Activated naive CD8-positive, alpha-beta T cell treated with anti-CD3 and anti-CD28 coated beads for 36 hours (primary cell): ENCODE data around the gene TMEM26. TPM values are rescaled to one million over a fixed set of nuclear protein-coding genes. Genes with fewer than 3 reads are reported as not detected.

ENCODE experiments used
- DNase-seq: peaks from one replicate; pipeline ENCODE4 v3.0.0; 2021
- H3K27ac Mint-ChIP-seq: one replicate; pipeline ENCODE4 v1.8.0; 2022; ENCODE audit warnings: mild to moderate bottlenecking, moderate library complexity, mixed read lengths
- H3K27me3 Mint-ChIP-seq: one replicate; pipeline ENCODE4 v1.8.0; 2022; ENCODE audit warnings: mild to moderate bottlenecking, mixed read lengths
- H3K36me3 Mint-ChIP-seq: one replicate; pipeline ENCODE4 v1.8.0; 2021; ENCODE audit warnings: mild to moderate bottlenecking, mixed read lengths
- H3K4me1 Mint-ChIP-seq: one replicate; pipeline ENCODE4 v1.8.0; 2021; ENCODE audit warnings: mixed read lengths
- H3K4me3 Mint-ChIP-seq: one replicate; pipeline ENCODE4 v1.8.0; 2022; ENCODE audit warnings: mild to moderate bottlenecking, moderate library complexity, mixed read lengths
- H3K9me3 Mint-ChIP-seq: one replicate; pipeline ENCODE4 v1.8.0; 2022; ENCODE audit warnings: mixed read lengths
- total RNA-seq, 2 experiments: library from RNA; stranded (reverse); gene quantifications; one replicate each; pipeline ENCODE4 v1.2.3, GENCODE V29; 2021

TMEM26 gene
- total RNA-seq, 2 experiments from 2014 or later, result not detected

DNA sequence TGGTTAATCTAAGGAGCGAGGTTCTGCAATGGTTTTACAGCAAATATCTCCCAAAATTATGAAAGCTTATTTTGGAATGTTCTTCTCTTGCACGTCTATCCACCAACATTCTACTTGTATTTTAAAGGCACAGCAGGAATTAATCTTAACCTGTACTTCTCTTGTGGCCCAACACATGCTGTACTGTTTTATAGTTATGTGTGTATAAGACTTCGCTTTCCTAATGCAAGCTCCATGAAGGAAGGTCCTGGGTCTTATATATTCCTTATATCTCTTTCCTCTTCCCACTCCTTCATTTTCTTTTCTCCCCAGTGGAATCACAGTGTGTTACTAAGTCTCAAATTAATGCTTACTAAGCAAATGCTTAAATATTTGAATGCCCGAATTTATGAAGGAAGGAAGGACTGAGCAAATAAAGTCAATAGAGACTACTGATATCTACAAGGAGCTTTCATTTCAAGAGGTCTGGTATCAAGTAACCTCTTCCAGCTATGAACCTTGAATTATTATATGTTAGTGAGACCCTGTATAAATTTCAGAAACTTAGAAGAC lies 14.0 kb downstream of the TMEM26 start:
- H3K36me3 Mint-ChIP-seq, result no peaks in the 10 kb centered on the region
- H3K27me3 Mint-ChIP-seq, result no peaks in the 10 kb centered on the region
- H3K9me3 Mint-ChIP-seq, result no peaks in the 10 kb centered on the region
- peaks cover 3% of the 10 kb centered on the region for H3K4me1 Mint-ChIP-seq
- DNase-seq, result no peak
- H3K4me3 Mint-ChIP-seq, result no peak overlapping the region
- H3K27ac Mint-ChIP-seq, result no peak overlapping the region

DNA sequence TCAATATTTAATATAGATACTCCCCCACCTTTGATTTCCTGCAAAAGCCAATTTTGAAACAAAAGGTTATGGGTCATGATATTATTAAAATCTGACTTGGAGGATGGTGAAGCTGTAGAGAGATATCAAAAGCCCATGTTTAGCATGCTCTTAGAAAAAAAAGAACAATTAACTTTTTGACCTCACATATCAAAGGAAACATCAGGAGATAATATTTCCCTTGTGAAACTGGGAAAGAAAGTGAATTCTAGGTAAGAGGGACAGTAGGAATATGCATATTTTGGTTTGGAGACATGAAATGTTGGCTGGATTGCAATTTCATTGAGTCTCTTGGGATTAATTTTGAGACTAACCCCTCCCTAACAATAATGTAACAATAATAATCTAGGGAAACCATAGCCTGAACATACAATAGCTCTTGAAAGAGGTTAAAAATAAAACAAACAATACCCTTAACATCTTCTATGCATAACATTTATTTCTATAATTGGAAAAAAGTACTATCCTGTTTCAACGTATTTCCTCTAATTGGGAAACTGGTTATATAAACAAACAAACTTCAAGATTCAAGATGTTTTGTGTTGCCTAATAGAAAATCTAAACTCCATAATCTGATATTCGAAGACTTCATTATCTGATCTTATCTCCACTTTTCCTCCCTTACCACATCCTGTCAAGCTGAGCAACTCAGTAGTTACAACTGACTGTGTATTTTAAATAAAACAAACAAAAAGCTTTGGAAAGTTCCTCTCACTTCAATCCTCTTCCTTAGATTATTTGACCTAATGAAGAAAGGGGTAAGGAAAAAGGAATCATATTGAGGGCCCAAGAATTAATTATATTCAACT lies 14.8 kb downstream of the TMEM26 start:
- Mint-ChIP-seq H3K27me3 (no peaks in the 10 kb centered on the region), H3K4me1 (peaks cover 3% of the 10 kb centered on the region), H3K27ac (no peak overlapping the region), H3K36me3 (no peaks in the 10 kb centered on the region), H3K9me3 (no peaks in the 10 kb centered on the region), H3K4me3 (no peak overlapping the region)
- no peak for DNase-seq

GRCh38 chr10:61423178-61423577 lies 30.0 kb downstream of the TMEM26 start:
- Mint-ChIP-seq H3K36me3 (no peaks in the 10 kb centered on the region), H3K4me3 (no peak overlapping the region), H3K4me1 (no peaks in the 10 kb centered on the region), H3K9me3 (peaks cover 17% of the 10 kb centered on the region), H3K27me3 (no peaks in the 10 kb centered on the region), H3K27ac (no peak overlapping the region)
- DNase-seq, result no peak

DNA sequence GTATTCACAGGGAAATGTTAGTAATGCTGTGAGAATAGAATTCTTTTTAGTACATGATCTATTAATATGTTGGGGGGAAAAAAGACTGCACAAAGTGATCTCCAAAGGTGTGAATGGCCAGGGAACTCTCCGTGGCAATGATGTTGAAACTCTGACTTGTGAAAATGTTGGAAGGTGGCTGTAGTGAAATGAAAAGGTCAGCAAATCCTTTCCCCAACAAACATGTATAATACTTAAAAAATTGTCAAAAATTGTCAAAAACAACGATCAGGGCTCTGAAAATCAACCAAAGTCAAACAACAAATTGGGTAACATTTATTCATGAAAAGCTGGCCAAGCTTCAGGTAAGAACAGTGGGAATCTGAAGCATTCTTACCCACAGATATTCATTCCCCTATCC lies 35.5 kb downstream of the TMEM26 start:
- no peak overlapping the region for H3K4me3 Mint-ChIP-seq
- no peaks in the 10 kb centered on the region for H3K36me3 Mint-ChIP-seq
- DNase-seq, result no peak
- no peaks in the 10 kb centered on the region for H3K27me3 Mint-ChIP-seq
- no peak overlapping the region for H3K27ac Mint-ChIP-seq
- H3K4me1 Mint-ChIP-seq, result no peaks in the 10 kb centered on the region
- peaks cover 13% of the 10 kb centered on the region for H3K9me3 Mint-ChIP-seq

GRCh38 chr10:61415824-61416223 lies 37.4 kb downstream of the TMEM26 start:
- Mint-ChIP-seq H3K27ac (no peak overlapping the region), H3K9me3 (peaks cover 5% of the 10 kb centered on the region), H3K4me1 (no peaks in the 10 kb centered on the region), H3K4me3 (no peak overlapping the region), H3K36me3 (no peaks in the 10 kb centered on the region), H3K27me3 (no peaks in the 10 kb centered on the region)
- DNase-seq, result no peak

- no peaks in the 10 kb centered on the region for H3K27me3 Mint-ChIP-seq
- H3K4me1 Mint-ChIP-seq, result no peaks in the 10 kb centered on the region
- no peak overlapping the region for H3K27ac Mint-ChIP-seq
- no peak for DNase-seq
- no peaks in the 10 kb centered on the region for H3K9me3 Mint-ChIP-seq
- H3K4me3 Mint-ChIP-seq, result no peak overlapping the region
- H3K36me3 Mint-ChIP-seq, result no peaks in the 10 kb centered on the region
These were observed 41.5 kb downstream of the TMEM26 start for GRCh38 chr10:61411706-61412105.

GRCh38 chr10:61410353-61411070 lies 42.7 kb downstream of the TMEM26 start:
- no peak overlapping the region for H3K4me3 Mint-ChIP-seq
- DNase-seq, result no peak
- H3K27ac Mint-ChIP-seq, result no peak overlapping the region
- no peaks in the 10 kb centered on the region for H3K27me3 Mint-ChIP-seq
- no peaks in the 10 kb centered on the region for H3K9me3 Mint-ChIP-seq
- no peaks in the 10 kb centered on the region for H3K4me1 Mint-ChIP-seq
- H3K36me3 Mint-ChIP-seq, result no peaks in the 10 kb centered on the region

DNA sequence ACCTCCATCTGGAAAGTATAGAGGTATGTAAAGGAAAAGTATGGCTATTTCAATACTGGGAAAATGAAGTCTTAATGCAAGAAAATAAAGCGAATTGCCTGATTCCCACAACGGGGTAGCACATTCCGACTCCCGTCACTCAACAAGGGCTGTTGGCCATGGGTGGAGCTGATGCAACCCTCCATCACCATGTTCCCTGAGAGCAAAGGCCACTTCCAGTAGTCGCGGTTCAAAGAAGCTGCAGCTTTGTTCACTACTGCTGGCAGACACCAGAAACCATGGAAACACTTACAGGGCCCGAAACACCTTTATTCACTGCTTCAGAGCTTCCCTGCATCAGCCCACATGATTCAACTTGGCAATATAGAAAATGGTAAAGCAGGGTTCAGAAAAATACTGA lies 44.0 kb downstream of the TMEM26 start:
- no peaks in the 10 kb centered on the region for H3K27me3 Mint-ChIP-seq
- no peaks in the 10 kb centered on the region for H3K4me1 Mint-ChIP-seq
- no peak for DNase-seq
- H3K27ac Mint-ChIP-seq, result no peak overlapping the region
- no peaks in the 10 kb centered on the region for H3K36me3 Mint-ChIP-seq
- H3K4me3 Mint-ChIP-seq, result no peak overlapping the region
- H3K9me3 Mint-ChIP-seq, result no peaks in the 10 kb centered on the region

DNA sequence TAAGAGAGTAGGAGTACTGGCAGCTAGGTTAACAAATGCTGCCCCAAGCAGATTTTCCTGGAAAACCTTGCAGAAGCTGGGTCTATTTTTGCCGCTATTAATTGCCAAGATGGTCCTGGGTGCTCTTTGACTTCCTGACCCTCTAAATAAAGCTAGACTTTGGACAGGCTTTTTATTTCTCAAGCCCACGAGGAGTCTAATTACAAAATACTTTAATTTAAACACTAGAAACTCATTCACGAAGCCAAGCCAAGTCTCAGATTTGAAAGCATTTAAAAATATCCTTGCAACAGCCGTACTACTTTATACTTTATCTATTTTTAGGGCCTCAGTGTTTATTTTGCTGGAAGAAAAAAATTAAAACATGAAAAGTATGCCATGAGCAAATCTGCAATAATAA lies 45.1 kb downstream of the TMEM26 start:
- Mint-ChIP-seq H3K27me3 (no peaks in the 10 kb centered on the region), H3K9me3 (no peaks in the 10 kb centered on the region), H3K36me3 (no peaks in the 10 kb centered on the region), H3K4me3 (no peak overlapping the region), H3K27ac (no peak overlapping the region), H3K4me1 (no peaks in the 10 kb centered on the region)
- DNase-seq, result no peak

DNA sequence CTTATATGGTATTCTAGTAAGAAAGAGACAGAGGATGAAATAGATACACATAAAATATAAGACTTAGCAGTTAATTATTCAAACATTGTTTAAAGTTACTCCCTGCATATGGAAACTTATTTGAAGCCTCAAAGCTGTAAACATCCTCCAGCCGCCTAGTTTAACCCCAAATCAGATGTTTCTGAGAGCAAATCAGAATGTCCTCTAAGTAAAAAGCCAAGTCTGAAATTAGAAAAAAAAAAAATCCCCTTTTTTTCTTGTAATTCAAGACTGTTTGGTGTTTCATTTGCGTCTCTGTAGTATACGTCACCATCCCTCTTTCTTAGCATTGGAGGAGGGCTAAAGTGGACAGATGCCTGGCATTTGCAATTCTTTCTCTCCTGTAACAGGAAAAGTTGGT lies 46.4 kb downstream of the TMEM26 start:
- no peaks in the 10 kb centered on the region for H3K36me3 Mint-ChIP-seq
- H3K4me1 Mint-ChIP-seq, result no peaks in the 10 kb centered on the region
- no peaks in the 10 kb centered on the region for H3K27me3 Mint-ChIP-seq
- H3K9me3 Mint-ChIP-seq, result no peaks in the 10 kb centered on the region
- H3K4me3 Mint-ChIP-seq, result no peak overlapping the region
- no peak overlapping the region for H3K27ac Mint-ChIP-seq
- DNase-seq, result no peak

GRCh38 chr10:61406242-61406641 lies 46.9 kb downstream of the TMEM26 start:
- no peaks in the 10 kb centered on the region for H3K4me1 Mint-ChIP-seq
- no peaks in the 10 kb centered on the region for H3K36me3 Mint-ChIP-seq
- no peaks in the 10 kb centered on the region for H3K27me3 Mint-ChIP-seq
- H3K4me3 Mint-ChIP-seq, result no peak overlapping the region
- DNase-seq, result no peak
- H3K9me3 Mint-ChIP-seq, result no peaks in the 10 kb centered on the region
- H3K27ac Mint-ChIP-seq, result no peak overlapping the region

DNA sequence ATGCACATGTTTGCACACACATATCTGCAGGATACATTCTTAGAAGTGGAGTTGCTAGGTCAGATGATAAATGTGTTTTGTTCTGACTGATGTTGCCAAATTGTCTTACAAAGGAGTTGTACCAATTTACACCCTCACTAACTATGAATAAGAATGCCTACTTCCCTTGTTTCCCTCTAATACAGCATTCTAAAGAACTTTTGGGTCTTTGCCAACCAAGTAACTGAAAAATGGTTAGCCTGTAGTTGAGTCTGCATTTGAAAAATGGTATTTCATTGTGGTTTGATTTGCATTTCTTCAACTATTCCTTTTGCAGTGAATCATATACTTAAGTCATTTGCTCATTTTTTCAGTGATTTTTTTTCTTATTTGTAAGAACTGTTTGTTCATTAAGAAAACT lies 48.4 kb downstream of the TMEM26 start:
- H3K36me3 Mint-ChIP-seq, result no peaks in the 10 kb centered on the region
- H3K4me1 Mint-ChIP-seq, result no peaks in the 10 kb centered on the region
- H3K9me3 Mint-ChIP-seq, result no peaks in the 10 kb centered on the region
- H3K27me3 Mint-ChIP-seq, result no peaks in the 10 kb centered on the region
- no peak for DNase-seq
- H3K27ac Mint-ChIP-seq, result no peak overlapping the region
- no peak overlapping the region for H3K4me3 Mint-ChIP-seq

- DNase-seq, result no peak
- peaks cover 1% of the 10 kb centered on the region for H3K9me3 Mint-ChIP-seq
- H3K27me3 Mint-ChIP-seq, result no peaks in the 10 kb centered on the region
- peaks cover 11% of the 10 kb centered on the region for H3K4me1 Mint-ChIP-seq
- H3K27ac Mint-ChIP-seq, result no peak overlapping the region
- no peaks in the 10 kb centered on the region for H3K36me3 Mint-ChIP-seq
- H3K4me3 Mint-ChIP-seq, result no peak overlapping the region
These were observed 52.7 kb downstream of the TMEM26 start for GRCh38 chr10:61400524-61400923.

GRCh38 chr10:61399406-61399805 lies 53.8 kb downstream of the TMEM26 start:
- no peak overlapping the region for H3K4me3 Mint-ChIP-seq
- H3K9me3 Mint-ChIP-seq, result peaks cover 1% of the 10 kb centered on the region
- DNase-seq, result no peak
- no peaks in the 10 kb centered on the region for H3K36me3 Mint-ChIP-seq
- no peak overlapping the region for H3K27ac Mint-ChIP-seq
- peaks cover 11% of the 10 kb centered on the region for H3K4me1 Mint-ChIP-seq
- H3K27me3 Mint-ChIP-seq, result no peaks in the 10 kb centered on the region

DNA sequence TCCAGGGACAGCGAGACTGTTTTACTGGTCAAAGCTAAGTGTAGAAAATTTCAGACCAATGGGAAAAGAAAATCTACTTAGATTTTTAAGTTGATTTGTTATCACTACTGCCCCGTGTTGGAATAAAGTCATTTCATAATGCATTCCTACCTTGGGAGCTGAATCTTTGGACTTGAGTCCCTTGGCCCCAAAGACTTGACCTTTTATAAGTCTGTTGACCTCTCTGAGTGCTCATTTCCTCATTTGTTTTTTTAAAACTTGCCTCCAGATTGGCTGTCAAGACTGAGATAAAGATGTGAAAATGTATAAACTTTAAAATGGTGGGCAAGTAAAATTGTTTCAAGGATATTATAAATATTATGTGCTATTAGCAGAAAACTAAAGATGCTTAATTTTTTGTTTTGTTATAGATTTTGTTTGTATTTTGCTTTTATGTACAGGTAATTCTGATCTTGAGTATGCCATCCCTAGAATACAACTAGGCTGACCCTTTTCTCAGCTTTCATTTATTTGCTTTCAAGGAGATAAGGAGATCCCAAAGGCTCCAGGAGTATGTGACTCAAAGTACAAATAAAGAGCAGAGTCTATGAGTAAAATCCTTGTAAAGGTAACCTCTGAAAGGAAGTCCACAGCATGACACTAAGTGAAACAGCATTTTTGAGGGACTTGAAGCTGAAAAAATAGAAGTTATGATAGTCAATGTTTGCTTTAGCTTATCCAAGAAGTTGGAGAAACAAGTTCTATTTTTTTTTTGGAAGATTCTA lies 54.6 kb downstream of the TMEM26 start:
- DNase-seq, result no peak
- peaks cover 1% of the 10 kb centered on the region for H3K9me3 Mint-ChIP-seq
- H3K4me1 Mint-ChIP-seq, result peaks cover 11% of the 10 kb centered on the region
- H3K27ac Mint-ChIP-seq, result no peak overlapping the region
- no peaks in the 10 kb centered on the region for H3K36me3 Mint-ChIP-seq
- no peaks in the 10 kb centered on the region for H3K27me3 Mint-ChIP-seq
- no peak overlapping the region for H3K4me3 Mint-ChIP-seq
